Thyroid gland (tissue), 4 donors: Measurements from ENCODE around the gene PDE4B.

Experiments
- POLR2A ChIP-seq, 2 donors: fragments of 450-650 bp; IDR thresholded peaks; one replicate each; pipeline ENCODE4 v1.6.1; 2017; ENCODE audit warnings: antibody characterized with exemption in 2 of 2, mild to moderate bottlenecking in 2 of 2, moderate library complexity in 1 of 2
- TF ChIP-seq, protein P1 (sequence below), 6 experiments: fragments of 200-600 bp in 3 of 6; fragments of 450-650 bp in 3 of 6; sonication (generic) in 3 of 6; IDR thresholded peaks; one replicate each; pipeline ENCODE4 v1.5.1; 2016 to 2019; ENCODE audit warnings: antibody characterized with exemption in 6 of 6, mild to moderate bottlenecking in 2 of 6, inconsistent platforms in 1 of 6, moderate library complexity in 1 of 6

DNA sequence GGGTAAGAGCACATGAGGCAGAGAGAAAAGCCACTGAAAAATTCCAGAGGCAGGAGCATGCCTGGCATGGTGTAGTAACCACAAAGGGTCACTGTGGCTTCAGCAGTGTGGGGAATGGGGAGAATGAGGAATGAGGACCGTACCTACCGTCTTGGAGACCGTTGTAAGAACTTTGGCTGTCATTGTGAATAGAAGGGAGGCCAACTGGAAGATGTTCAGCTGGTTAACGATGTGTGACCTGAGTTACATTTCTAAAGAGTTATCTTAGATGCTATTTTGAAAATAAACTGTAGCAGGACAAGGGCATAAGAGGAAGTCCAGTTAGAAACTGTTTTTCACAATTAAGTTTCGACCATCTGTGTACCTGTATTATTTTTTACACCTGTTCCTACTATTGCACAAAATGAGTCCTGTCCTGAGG lies 375.8 kb downstream of the PDE4B start:
- TF ChIP-seq, protein P1, sequence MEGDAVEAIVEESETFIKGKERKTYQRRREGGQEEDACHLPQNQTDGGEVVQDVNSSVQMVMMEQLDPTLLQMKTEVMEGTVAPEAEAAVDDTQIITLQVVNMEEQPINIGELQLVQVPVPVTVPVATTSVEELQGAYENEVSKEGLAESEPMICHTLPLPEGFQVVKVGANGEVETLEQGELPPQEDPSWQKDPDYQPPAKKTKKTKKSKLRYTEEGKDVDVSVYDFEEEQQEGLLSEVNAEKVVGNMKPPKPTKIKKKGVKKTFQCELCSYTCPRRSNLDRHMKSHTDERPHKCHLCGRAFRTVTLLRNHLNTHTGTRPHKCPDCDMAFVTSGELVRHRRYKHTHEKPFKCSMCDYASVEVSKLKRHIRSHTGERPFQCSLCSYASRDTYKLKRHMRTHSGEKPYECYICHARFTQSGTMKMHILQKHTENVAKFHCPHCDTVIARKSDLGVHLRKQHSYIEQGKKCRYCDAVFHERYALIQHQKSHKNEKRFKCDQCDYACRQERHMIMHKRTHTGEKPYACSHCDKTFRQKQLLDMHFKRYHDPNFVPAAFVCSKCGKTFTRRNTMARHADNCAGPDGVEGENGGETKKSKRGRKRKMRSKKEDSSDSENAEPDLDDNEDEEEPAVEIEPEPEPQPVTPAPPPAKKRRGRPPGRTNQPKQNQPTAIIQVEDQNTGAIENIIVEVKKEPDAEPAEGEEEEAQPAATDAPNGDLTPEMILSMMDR (IDR thresholded peaks at IDR 0.05): no peak
- no peak for TF ChIP-seq POLR2A (IDR thresholded peaks at IDR 0.05)
